ENCODE measurements around the gene IL4R.
A peak's percentile ranks its signal among the peaks of the same experiment; 100 is the strongest.
"Not testable (repeated sequence)": the region's sequence is repeated elsewhere in the genome, so short reads cannot be mapped to it uniquely, and the experiment has no call there.

The IL4R gene

GRCh38 chr16:27401768-27402568 is 88.2 kb downstream of the IL4R start, which contains the start of gene IL21R:
Gene IL21R, plus strand, starts transcription at chr16:27402174. Its CDS starts 27,898 bp downstream, at chr16:27430072.
- peak; percentile 70 to 82 for DNase-seq (ENCODE audit: low read depth in 2 of 2, low spot score in 1 of 2)

GRCh38 chr16:27402569-27402963 is 88.8 kb downstream of the IL4R start:
- DNase-seq (ENCODE audit: low read depth in 2 of 2, low spot score in 1 of 2): no peak

- DNase-seq (ENCODE audit: low read depth in 2 of 2, low spot score in 1 of 2): no peak
These were observed 89.3 kb downstream of the IL4R start for GRCh38 chr16:27402964-27403600.

- no peak for DNase-seq (ENCODE audit: low read depth in 2 of 2, low spot score in 1 of 2)
These were observed 89.8 kb downstream of the IL4R start for GRCh38 chr16:27403601-27403992.

- DNase-seq (ENCODE audit: low read depth in 2 of 2, low spot score in 1 of 2): no peak
These were observed 90.5 kb downstream of the IL4R start for GRCh38 chr16:27404163-27404823.

- DNase-seq (ENCODE audit: low read depth in 2 of 2, low spot score in 1 of 2): no peak
These were observed 92.0 kb downstream of the IL4R start for GRCh38 chr16:27405546-27406451.

- no peak for DNase-seq (ENCODE audit: low read depth in 2 of 2, low spot score in 1 of 2)
These were observed 92.8 kb downstream of the IL4R start for GRCh38 chr16:27406511-27407128.

- DNase-seq (ENCODE audit: low read depth in 2 of 2, low spot score in 1 of 2): no peak
These were observed 93.4 kb downstream of the IL4R start for GRCh38 chr16:27407133-27407532.

- peak in 1 of 2 donors; percentile 18 for DNase-seq (ENCODE audit: low read depth in 2 of 2, low spot score in 1 of 2)
These were observed 94.3 kb downstream of the IL4R start for GRCh38 chr16:27408012-27408601.

GRCh38 chr16:27408602-27409031 is 94.8 kb downstream of the IL4R start:
- no peak for DNase-seq (ENCODE audit: low read depth in 2 of 2, low spot score in 1 of 2)

- not testable (repeated sequence) for DNase-seq (ENCODE audit: low read depth in 2 of 2, low spot score in 1 of 2)
These were observed 96.2 kb downstream of the IL4R start for GRCh38 chr16:27409958-27410357.

- no peak for DNase-seq (ENCODE audit: low read depth in 2 of 2, low spot score in 1 of 2)
These were observed 97.0 kb downstream of the IL4R start for GRCh38 chr16:27410761-27411160.

GRCh38 chr16:27413956-27414355 is 100.2 kb downstream of the IL4R start:
- no peak for DNase-seq (ENCODE audit: low read depth in 2 of 2, low spot score in 1 of 2)
